ENCODE data around the gene THAP10.
A peak's percentile ranks its signal among the peaks of the same experiment; 100 is the strongest.
"Not testable (repeated sequence)": the region's sequence is repeated elsewhere in the genome, so short reads cannot be mapped to it uniquely, and the experiment has no call there.

THAP10 gene

GRCh38 chr15:70880781-70881180 is 11.5 kb downstream of the THAP10 start:
- no peak overlapping the region for H3K4me3 ChIP-seq (ENCODE audit: low read depth, low read length)
- no peak for TF ChIP-seq CTCF (IDR thresholded peaks at IDR 0.05; ENCODE audit: insufficient read depth, low read depth, low read length, missing control alignments)
- no peak for DNase-seq (ENCODE audit: low read depth)

GRCh38 chr15:70879401-70879800 is 12.8 kb downstream of the THAP10 start:
- no peak overlapping the region; the same call in 1 of the 2 replicates for H3K4me3 ChIP-seq (ENCODE audit: low read depth, low read length)
- DNase-seq (ENCODE audit: low read depth): no peak
- no peak for TF ChIP-seq CTCF (IDR thresholded peaks at IDR 0.05; ENCODE audit: insufficient read depth, low read depth, low read length, missing control alignments)

GRCh38 chr15:70876683-70877082 is 15.6 kb downstream of the THAP10 start:
- no peak for DNase-seq (ENCODE audit: low read depth)
- TF ChIP-seq CTCF (IDR thresholded peaks at IDR 0.05; ENCODE audit: insufficient read depth, low read depth, low read length, missing control alignments): no peak
- H3K4me3 ChIP-seq (ENCODE audit: low read depth, low read length): no peak overlapping the region

GRCh38 chr15:70876011-70876410 is 16.2 kb downstream of the THAP10 start:
- no peak for TF ChIP-seq CTCF (IDR thresholded peaks at IDR 0.05; ENCODE audit: insufficient read depth, low read depth, low read length, missing control alignments)
- no peak overlapping the region; the same call in 1 of the 2 replicates for H3K4me3 ChIP-seq (ENCODE audit: low read depth, low read length)
- DNase-seq (ENCODE audit: low read depth): peak; percentile 74

- no peak for DNase-seq (ENCODE audit: low read depth)
- peak; percentile 22 for TF ChIP-seq CTCF (IDR thresholded peaks at IDR 0.05; ENCODE audit: insufficient read depth, low read depth, low read length, missing control alignments)
- no peak overlapping the region for H3K4me3 ChIP-seq (ENCODE audit: low read depth, low read length)
Observed at GRCh38 chr15:70875001-70875782, 17.0 kb downstream of the THAP10 start.

GRCh38 chr15:70873232-70874054 is 18.8 kb downstream of the THAP10 start:
- H3K4me3 ChIP-seq (ENCODE audit: low read depth, low read length): no peak overlapping the region
- TF ChIP-seq CTCF (IDR thresholded peaks at IDR 0.05; ENCODE audit: insufficient read depth, low read depth, low read length, missing control alignments): no peak
- DNase-seq (ENCODE audit: low read depth): no peak

- not testable (repeated sequence) for DNase-seq (ENCODE audit: low read depth); H3K4me3 ChIP-seq (ENCODE audit: low read depth, low read length)
Observed at GRCh38 chr15:70871490-70871889, 20.7 kb downstream of the THAP10 start.

Data from GM12865 (cell line).